ENCODE data around the gene FNDC3B.

FNDC3B gene

GRCh38 chr3:172187511-172187910 lies 148.1 kb downstream of the FNDC3B start:
- DNase-seq (ENCODE audit: low read depth, low spot score) = no peak

- DNase-seq (ENCODE audit: low read depth, low spot score) = no peak
Measured at GRCh38 chr3:172188511-172188910, 149.1 kb downstream of the FNDC3B start.

DNA sequence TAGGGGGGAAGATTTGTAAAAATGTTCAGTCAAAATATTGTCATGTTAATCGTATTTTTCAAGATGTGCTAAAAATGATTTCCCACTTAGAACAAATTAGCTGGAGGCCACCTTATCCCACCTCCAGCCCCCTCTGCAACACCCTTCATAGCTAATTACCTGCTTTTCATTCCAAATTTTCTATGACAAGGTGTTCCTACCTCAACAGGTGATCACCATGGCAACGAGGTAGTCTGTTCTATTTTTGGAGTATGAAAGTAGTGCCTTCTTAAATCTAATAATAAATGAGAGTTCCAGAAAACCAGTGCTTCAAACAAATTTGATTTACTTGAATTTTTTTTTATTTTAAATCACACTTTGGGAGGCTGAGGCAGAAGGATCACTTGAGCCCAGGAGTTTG lies 149.8 kb downstream of the FNDC3B start:
- no peak for DNase-seq (ENCODE audit: low read depth, low spot score)

GRCh38 chr3:172189987-172190603 lies 150.7 kb downstream of the FNDC3B start:
- no peak for DNase-seq (ENCODE audit: low read depth, low spot score)

- DNase-seq (ENCODE audit: low read depth, low spot score) = no peak
Measured at GRCh38 chr3:172190980-172191379, 151.6 kb downstream of the FNDC3B start.

- no peak for DNase-seq (ENCODE audit: low read depth, low spot score)
Measured at GRCh38 chr3:172191629-172192028, 152.3 kb downstream of the FNDC3B start.

DNA sequence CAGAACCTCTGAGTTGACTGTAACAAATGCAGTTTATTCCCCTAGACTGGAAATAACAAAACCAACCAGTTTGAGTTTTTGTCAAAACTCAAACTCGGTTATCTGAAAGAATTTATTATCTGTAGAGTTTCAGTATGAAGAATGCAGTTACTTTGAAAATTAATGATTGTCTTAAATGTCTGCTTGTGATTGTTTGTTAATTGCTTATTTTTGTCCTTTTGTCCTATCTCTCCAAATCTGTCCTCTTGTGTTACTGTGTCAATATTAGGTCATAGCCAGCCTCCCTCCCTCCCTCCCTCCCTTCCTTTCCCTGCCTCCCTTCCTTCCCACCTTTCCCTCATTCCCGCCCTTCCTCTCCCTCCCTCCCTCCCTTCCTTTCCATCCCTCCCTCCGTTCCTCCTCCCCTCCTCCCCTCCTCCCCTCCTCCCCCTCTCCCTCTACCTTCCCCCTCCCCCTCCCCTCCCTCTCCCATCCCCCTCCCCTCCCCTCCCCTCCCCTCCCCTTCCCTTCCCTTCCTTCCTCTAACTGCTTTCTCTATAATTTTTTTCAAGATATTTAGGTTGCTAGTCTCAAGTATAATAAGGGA lies 153.5 kb downstream of the FNDC3B start:
- no peak for DNase-seq (ENCODE audit: low read depth, low spot score)

- no peak for DNase-seq (ENCODE audit: low read depth, low spot score)
Measured at GRCh38 chr3:172193436-172193835, 154.1 kb downstream of the FNDC3B start.

DNA sequence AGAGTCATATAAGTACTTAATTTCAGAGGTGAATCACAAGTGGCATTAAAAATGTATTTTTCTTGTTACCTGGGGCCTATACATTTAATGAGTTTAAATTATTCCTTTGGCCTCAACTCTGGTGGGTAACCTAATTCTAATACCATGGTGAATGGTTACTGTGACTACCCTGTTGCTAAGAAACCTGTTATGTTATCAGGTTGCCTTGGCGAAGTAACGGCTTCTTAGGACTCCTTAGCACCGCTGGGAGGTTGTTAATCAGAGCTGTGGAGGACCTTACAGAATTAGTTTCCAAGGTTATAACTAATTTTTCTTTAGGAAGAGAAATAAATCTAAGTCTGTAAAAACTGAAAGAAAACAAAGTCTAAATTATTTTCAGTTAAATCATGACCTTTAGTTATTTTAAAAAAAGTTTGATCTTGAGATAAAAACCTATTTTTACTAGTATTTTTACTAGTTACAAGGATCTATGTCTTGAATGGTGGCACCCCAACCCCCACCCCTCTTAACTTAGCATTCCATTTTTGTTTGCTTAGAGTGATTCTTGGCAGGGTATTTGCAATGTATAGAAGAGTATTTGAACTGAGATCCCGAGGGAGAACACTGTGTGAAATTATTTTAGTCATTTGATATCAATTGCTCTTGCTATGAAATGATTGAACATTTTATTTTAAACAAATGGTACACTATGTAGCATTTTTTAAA lies 155.5 kb downstream of the FNDC3B start:
- DNase-seq (ENCODE audit: low read depth, low spot score) = no peak

DNA sequence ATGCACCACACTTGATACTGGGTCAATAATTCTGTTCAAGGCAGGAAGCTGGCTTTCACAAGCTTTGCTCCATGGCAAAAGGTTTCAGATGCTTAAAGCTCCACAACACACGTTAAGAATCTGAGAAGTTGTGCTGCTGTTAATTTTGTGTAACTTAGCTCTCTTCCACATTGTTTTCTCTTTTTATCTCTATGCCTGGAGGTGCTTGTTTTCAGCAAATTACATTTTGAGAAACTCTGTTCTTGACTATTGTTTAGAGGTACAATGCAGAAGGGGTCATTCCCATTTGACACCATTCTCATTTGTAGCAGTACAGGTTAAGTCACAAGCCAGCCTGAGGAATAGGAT lies 156.0 kb downstream of the FNDC3B start:
- DNase-seq (ENCODE audit: low read depth, low spot score) = no peak

- no peak for DNase-seq (ENCODE audit: low read depth, low spot score)
Measured at GRCh38 chr3:172197344-172197743, 158.0 kb downstream of the FNDC3B start.

GRCh38 chr3:172198428-172198827 lies 159.1 kb downstream of the FNDC3B start:
- no peak for DNase-seq (ENCODE audit: low read depth, low spot score)

DNA sequence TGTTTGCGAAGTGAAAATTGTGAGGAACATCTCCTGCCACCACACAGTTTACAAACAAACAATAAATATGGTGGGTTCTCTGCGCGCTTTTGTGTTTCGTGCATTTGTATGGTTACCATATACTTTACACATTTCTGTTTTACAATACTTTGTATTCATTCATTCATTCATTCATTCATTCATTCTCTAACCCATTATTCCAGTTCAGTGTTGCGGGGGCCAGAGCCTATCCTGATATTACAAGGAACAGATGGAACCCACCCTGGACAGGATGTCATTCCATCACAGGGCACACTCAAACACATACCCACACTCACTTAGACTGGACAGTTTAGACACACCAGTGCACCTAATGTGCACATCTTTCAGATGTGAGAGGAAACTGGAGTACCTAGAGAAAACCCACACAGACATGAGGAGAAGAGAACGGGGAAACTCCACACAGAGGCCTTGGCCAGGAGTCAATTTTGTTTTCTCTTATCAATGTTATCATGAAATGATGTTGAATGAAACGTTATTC lies 160.5 kb downstream of the FNDC3B start:
- DNase-seq (ENCODE audit: low read depth, low spot score) = no peak

DNA sequence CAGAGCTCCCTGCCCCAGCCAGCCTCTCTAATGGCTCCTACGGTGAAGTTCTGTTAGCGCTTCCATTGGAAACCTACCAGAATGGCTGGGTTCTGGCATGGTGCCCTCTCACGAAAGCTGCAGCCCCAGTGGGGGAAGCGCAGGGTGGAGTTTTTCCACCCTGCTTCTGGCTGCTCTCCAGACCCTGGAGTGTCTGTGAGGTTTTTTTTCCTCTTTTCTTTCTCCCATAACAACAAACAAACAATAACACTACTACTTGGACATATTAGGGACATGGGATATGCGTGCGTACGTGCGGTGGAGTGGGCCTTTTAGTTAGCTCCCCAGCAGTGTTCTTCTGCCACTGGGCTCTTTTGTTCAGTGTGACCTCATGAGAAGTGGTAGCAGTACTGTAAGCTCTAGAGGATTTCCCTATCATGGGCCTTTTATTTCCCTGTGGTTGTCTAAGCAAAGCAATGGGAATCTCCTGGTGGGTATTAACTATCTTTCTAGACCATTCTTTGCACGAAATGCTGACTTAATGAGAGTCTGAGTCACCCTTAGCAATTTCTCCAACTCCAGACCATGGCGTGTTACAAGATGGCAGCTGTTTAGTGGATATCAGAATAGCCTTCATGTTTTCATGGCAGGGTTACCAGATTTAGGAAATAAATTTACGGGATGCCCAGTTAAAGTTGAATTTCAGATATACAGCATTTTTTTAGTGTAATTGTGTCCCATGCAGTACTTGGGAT lies 161.9 kb downstream of the FNDC3B start:
- no peak for DNase-seq (ENCODE audit: low read depth, low spot score)

DNA sequence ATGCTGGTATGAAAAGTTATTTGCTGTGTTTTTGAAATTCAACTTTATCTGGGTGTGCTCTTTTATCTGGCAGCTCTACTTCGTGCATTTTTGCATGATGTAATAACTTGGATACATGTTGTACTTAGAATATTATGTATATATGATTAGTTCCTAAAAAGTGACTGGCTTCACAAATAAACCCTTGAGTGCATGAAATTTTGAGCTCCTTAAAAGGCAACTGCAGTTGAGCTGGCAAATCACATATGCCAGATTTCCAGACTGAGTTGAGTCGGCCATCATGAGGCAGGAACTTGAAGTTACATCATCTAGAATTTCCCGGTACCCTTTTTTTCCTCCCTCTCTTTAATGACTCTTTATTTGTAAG lies 162.5 kb downstream of the FNDC3B start:
- no peak for DNase-seq (ENCODE audit: low read depth, low spot score)

DNA sequence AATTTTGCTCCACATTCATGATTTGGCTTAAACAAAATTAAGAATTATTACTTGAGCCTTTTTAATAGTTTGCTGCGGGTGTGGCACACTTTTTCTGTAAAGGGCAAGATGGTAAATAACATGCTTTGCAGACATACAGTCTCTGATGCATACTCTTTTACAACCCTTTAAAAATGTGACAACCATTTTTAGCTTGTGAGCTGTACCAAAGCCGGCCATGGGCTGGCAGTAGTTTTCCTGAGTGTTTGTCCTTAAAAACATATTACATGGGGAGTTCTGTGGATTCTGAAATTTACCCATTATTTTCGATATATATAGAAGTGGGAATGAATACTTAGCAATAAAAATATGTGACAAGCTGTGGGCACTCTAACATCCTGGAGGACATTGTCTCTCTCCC lies 163.4 kb downstream of the FNDC3B start:
- DNase-seq (ENCODE audit: low read depth, low spot score) = no peak

- DNase-seq (ENCODE audit: low read depth, low spot score) = no peak
Measured at GRCh38 chr3:172203522-172204258, 164.3 kb downstream of the FNDC3B start.

GRCh38 chr3:172204716-172205115 lies 165.3 kb downstream of the FNDC3B start:
- no peak for DNase-seq (ENCODE audit: low read depth, low spot score)

DNA sequence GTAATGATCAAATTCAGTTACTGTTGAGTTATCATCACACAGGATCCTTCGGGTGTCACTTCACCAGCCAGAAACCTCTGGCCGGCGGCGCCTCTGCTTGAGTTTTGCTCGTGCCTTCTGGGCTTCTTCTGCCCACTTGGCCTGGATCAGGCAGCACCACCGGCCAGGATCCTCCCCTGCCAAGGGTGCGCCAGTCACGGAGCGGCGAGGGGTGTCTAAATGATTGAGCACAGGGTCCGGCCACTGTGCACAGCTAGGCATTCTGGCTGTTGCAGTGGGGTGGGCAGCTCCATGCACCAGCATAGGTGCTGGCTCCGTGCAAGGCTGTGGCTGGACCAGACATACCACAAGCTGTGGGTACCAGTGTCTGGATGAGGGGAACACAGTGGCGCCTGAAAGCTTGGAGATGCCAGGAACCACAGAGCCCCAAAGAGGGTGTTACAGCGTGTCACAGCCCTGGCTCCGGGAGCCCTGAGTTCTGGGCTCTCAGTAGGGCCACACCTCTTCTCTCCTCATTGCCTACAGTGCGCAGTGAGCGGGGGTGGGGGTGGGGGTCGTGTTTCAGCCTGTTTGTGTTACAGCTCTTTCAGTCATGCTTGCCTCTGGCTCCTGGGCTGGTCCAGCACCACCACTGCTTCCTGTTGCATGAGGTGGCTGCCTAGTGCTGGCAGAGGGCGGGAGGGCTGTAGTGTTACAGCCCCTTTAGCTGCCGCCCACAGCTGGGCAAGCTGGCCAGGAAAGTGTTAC lies 169.4 kb downstream of the FNDC3B start:
- DNase-seq (ENCODE audit: low read depth, low spot score) = peak; percentile 76

- no peak for DNase-seq (ENCODE audit: low read depth, low spot score)
Measured at GRCh38 chr3:172209333-172210321, 170.2 kb downstream of the FNDC3B start.

Data from ELF-1 (cell line).